PC-3 (cell line): ENCODE results near the gene SNAP47. TPM values are rescaled to one million over a fixed set of nuclear protein-coding genes. Genes with fewer than 3 reads are reported as not detected.
A peak's percentile ranks its signal among the peaks of the same experiment; 100 is the strongest.

Experiments
- ATAC-seq: fragments of 200-7000 bp; cut with Tn5 transposase; 2 replicates; pipeline ENCODE4 v1.9.1; 2020; ENCODE audit warnings: mild to moderate bottlenecking, moderate library complexity
- BruUV-seq: library from RNA; stranded (reverse); fragments of 400-500 nt; replicated peaks from 2 replicates; lab custom pipeline; 2021; lab: Mats Ljungman, UMichigan
- CTCF ChIA-PET: fragments of 300-600 bp; sonication (Branson Sonifier 250); formaldehyde crosslinking; loops from one replicate; lab custom pipeline; 2022; ENCODE audit warnings: antibody characterized with exemption; lab: Charles Lee
- POLR2A ChIA-PET: fragments of 300-600 bp; sonication (Branson Sonifier 250); formaldehyde crosslinking; loops from one replicate; lab custom pipeline; 2022; ENCODE audit warnings: antibody characterized with exemption; ENCODE audit not compliant: unreplicated experiment; lab: Charles Lee
- DNase-seq: peaks from one replicate; pipeline ENCODE4 v3.0.0-alpha.2; 2015
- H2AFZ ChIP-seq: fragments of 300-600 bp; sonication (generic); 2 replicates; pipeline ENCODE4 v1.6.0; 2016; ENCODE audit warnings: antibody characterized with exemption, low read length
- H3F3A ChIP-seq: fragments of 300-600 bp; sonication (generic); one replicate; pipeline ENCODE4 v1.6.0; 2017; ENCODE audit warnings: antibody characterized with exemption, low read length, control low read depth, mild to moderate bottlenecking; ENCODE audit not compliant: unreplicated experiment
- H3K27ac ChIP-seq: fragments of 300-600 bp; sonication (generic); 2 replicates; pipeline ENCODE4 v1.5.1; 2016; ENCODE audit warnings: mild to moderate bottlenecking, low read length
- H3K27me3 ChIP-seq: fragments of 300-600 bp; sonication (generic); 2 replicates; pipeline ENCODE4 v1.6.1; 2016; ENCODE audit warnings: low read length, mixed read lengths
- H3K36me3 ChIP-seq: fragments of 300-600 bp; sonication (generic); 2 replicates; pipeline ENCODE4 v1.6.1; 2016; ENCODE audit warnings: low read depth, mixed run types, low read length, mixed read lengths
- H3K4me1 ChIP-seq: fragments of 300-600 bp; sonication (generic); 2 replicates; pipeline ENCODE4 v1.5.1; 2016; ENCODE audit warnings: low read length; ENCODE audit not compliant: insufficient read depth
- H3K4me2 ChIP-seq: fragments of 300-600 bp; sonication (generic); 2 replicates; pipeline ENCODE4 v1.6.0; 2016; ENCODE audit warnings: low read length
- H3K4me3 ChIP-seq: fragments of 300-600 bp; sonication (generic); 2 replicates; pipeline ENCODE4 v1.5.1; 2016; ENCODE audit warnings: mild to moderate bottlenecking, low read length, mixed read lengths
- H3K79me2 ChIP-seq: fragments of 300-600 bp; sonication (generic); 2 replicates; pipeline ENCODE4 v1.6.1; 2017; ENCODE audit warnings: low read length, mixed read lengths
- H3K9ac ChIP-seq: fragments of 300-600 bp; sonication (generic); 2 replicates; pipeline ENCODE4 v1.6.0; 2016; ENCODE audit warnings: mild to moderate bottlenecking, low read length
- H3K9me2 ChIP-seq: fragments of 300-600 bp; sonication (generic); replicated peaks from 2 replicates; pipeline ENCODE4 v1.6.1; 2016; ENCODE audit warnings: mixed run types, low read length, mixed read lengths
- H3K9me3 ChIP-seq: fragments of 300-600 bp; sonication (generic); 2 replicates; pipeline ENCODE4 v1.6.1; 2016; ENCODE audit warnings: low read length, mixed read lengths
- H4K20me1 ChIP-seq: fragments of 300-600 bp; sonication (generic); 2 replicates; pipeline ENCODE4 v1.6.1; 2016; ENCODE audit warnings: low read length, mixed read lengths
- CTCF ChIP-seq: fragments of 300-600 bp; sonication (generic); conservative IDR thresholded peaks from 2 replicates; pipeline ENCODE4 v1.5.1; 2017; ENCODE audit warnings: antibody characterized with exemption, low read depth, mild to moderate bottlenecking, low read length
- EZH2 ChIP-seq: fragments of 300-600 bp; sonication (generic); IDR thresholded peaks from one replicate; pipeline ENCODE4 v1.6.1; 2017; ENCODE audit warnings: antibody characterized with exemption, mild to moderate bottlenecking, low read length; ENCODE audit not compliant: unreplicated experiment
- EZH2phosphoT487 ChIP-seq: fragments of 300-600 bp; sonication (generic); IDR thresholded peaks from 2 replicates; pipeline ENCODE4 v1.6.1; 2018; ENCODE audit warnings: mild to moderate bottlenecking, antibody characterized with exemption, low read length, borderline replicate concordance
- intact Hi-C: fragments of 100-400 bp; cut with micrococcal nuclease; formaldehyde crosslinking; loops from 2 replicates; pipeline ENCODE4 v1.9.0; 2023
- total RNA-seq: library from RNA; depleted of rRNA; stranded (reverse); fragments of >200 nt; gene quantifications from 2 replicates; pipeline ENCODE4 v1.2.3, GENCODE V29; 2014

The SNAP47 gene
- total RNA-seq, 1 experiment from 2014 or later = 123 TPM

- intact Hi-C loops = loop anchor here (1.0 to 10.0 kb wide), 2 partner anchors 185 to 323 kb away; partner anchors contain the start of gene ARF1
- H2AFZ ChIP-seq = no peak overlapping the region
- H3K36me3 ChIP-seq = peaks cover 46% of the 10 kb centered on the region
- DNase-seq = no peak
- ChIA-PET POLR2A (no interaction called here), CTCF (interaction anchor here (1.2 to 2.7 kb wide), 3 partner anchors 185 to 192 kb away, joined by 4 to 15 read pairs (median 11); partner anchors contain the start of gene WNT9A)
- TF ChIP-seq EZH2phosphoT487 = no peak
- no peak for TF ChIP-seq CTCF
- TF ChIP-seq EZH2 = no peak
- no peak overlapping the region for H3K27ac ChIP-seq
- H3K9ac ChIP-seq = no peak overlapping the region
- no peaks in the 10 kb centered on the region for H3K27me3 ChIP-seq
- no peaks in the 10 kb centered on the region for H3K9me3 ChIP-seq
- BruUV-seq = no TSS peak
- peaks cover 54% of the 10 kb centered on the region for H4K20me1 ChIP-seq
- no peaks in the 10 kb centered on the region for H3K9me2 ChIP-seq
- peaks cover 74% of the 10 kb centered on the region for H3K4me1 ChIP-seq
- no peak overlapping the region for H3K4me2 ChIP-seq
- H3K4me3 ChIP-seq = no peak overlapping the region
- H3K79me2 ChIP-seq = peaks cover 63% of the 10 kb centered on the region
- ATAC-seq = no peak
- peaks cover 8% of the 10 kb centered on the region for H3F3A ChIP-seq
Measured at GRCh38 chr1:227761621-227762230, 26.5 kb downstream of the SNAP47 start.

- POLR2A ChIA-PET = no interaction called here
- peak overlapping the region; percentile 50 for H3K4me2 ChIP-seq
Measured at GRCh38 chr1:227762231-227762911, 27.1 kb downstream of the SNAP47 start.

More at GRCh38 chr1:227762231-227762911, 27.1 kb downstream of the SNAP47 start:
- ATAC-seq = peak; percentile 35
- TF ChIP-seq CTCF = peak; percentile 100
- TF ChIP-seq EZH2phosphoT487 = no peak
- no peak for TF ChIP-seq EZH2
- no peak overlapping the region for H2AFZ ChIP-seq
- H3K9me3 ChIP-seq = no peaks in the 10 kb centered on the region
- H3K4me3 ChIP-seq = no peak overlapping the region
- H4K20me1 ChIP-seq = peaks cover 59% of the 10 kb centered on the region
- H3K9ac ChIP-seq = no peak overlapping the region
- CTCF ChIA-PET = interaction anchor here (0.5 to 2.7 kb wide), 6 partner anchors 32 to 191 kb away, joined by 3 to 15 read pairs (median 4); partner anchors contain the start of gene WNT9A
- H3F3A ChIP-seq = peaks cover 8% of the 10 kb centered on the region
- H3K27me3 ChIP-seq = no peaks in the 10 kb centered on the region
- H3K27ac ChIP-seq = peak overlapping the region; percentile 62
- no TSS peak for BruUV-seq
- H3K36me3 ChIP-seq = peaks cover 46% of the 10 kb centered on the region
- intact Hi-C loops = loop anchor here (1.0 to 10.0 kb wide), 2 partner anchors 184 to 322 kb away; partner anchors contain the start of gene ARF1
- peak; percentile 97 for DNase-seq
- no peaks in the 10 kb centered on the region for H3K9me2 ChIP-seq
- H3K4me1 ChIP-seq = peaks cover 77% of the 10 kb centered on the region
- peaks cover 63% of the 10 kb centered on the region for H3K79me2 ChIP-seq
